ENCODE results near the gene PARD6G.

- no peak for TF ChIP-seq EZH2 (IDR thresholded peaks at IDR 0.05; ENCODE audit: borderline replicate concordance, control insufficient read depth, low read depth, low read length)
- no peak for TF ChIP-seq ZSCAN29 (IDR thresholded peaks at IDR 0.05)
- no peak for TF ChIP-seq MYC (IDR thresholded peaks at IDR 0.05; ENCODE audit: insufficient read depth, insufficient read length, insufficient replicate concordance, low read length, severe bottlenecking)
- TF ChIP-seq, protein P1, sequence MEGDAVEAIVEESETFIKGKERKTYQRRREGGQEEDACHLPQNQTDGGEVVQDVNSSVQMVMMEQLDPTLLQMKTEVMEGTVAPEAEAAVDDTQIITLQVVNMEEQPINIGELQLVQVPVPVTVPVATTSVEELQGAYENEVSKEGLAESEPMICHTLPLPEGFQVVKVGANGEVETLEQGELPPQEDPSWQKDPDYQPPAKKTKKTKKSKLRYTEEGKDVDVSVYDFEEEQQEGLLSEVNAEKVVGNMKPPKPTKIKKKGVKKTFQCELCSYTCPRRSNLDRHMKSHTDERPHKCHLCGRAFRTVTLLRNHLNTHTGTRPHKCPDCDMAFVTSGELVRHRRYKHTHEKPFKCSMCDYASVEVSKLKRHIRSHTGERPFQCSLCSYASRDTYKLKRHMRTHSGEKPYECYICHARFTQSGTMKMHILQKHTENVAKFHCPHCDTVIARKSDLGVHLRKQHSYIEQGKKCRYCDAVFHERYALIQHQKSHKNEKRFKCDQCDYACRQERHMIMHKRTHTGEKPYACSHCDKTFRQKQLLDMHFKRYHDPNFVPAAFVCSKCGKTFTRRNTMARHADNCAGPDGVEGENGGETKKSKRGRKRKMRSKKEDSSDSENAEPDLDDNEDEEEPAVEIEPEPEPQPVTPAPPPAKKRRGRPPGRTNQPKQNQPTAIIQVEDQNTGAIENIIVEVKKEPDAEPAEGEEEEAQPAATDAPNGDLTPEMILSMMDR (IDR thresholded peaks at IDR 0.05 in 2 of 3, conservative IDR thresholded peaks at IDR 0.05 in 1 of 3; ENCODE audit: control insufficient read depth in 2 of 3, extremely low read depth in 1 of 3, insufficient read depth in 1 of 3, low read depth in 3 of 3, low read length in 3 of 3): no peak
- no peak for TF ChIP-seq NR2F1 (conservative IDR thresholded peaks at IDR 0.05)
- TF ChIP-seq SMC3 (IDR thresholded peaks at IDR 0.05; ENCODE audit: borderline replicate concordance, low read length): no peak
- no peak for TF ChIP-seq CEBPZ (IDR thresholded peaks at IDR 0.05; ENCODE audit: low read depth, low read length)
- no peak for TF ChIP-seq USF1 (IDR thresholded peaks at IDR 0.05; ENCODE audit: borderline replicate concordance, extremely low read length, insufficient read depth, low read depth, low read length)
- TF ChIP-seq CREB1 (IDR thresholded peaks at IDR 0.05; ENCODE audit: low read depth): no peak
- TF ChIP-seq ZBTB11 (CRISPR knock-in tag; IDR thresholded peaks at IDR 0.05): no peak
- no peak for TF ChIP-seq PAX8 (IDR thresholded peaks at IDR 0.05)
- TF ChIP-seq ZNF207 (IDR thresholded peaks at IDR 0.05; ENCODE audit: borderline replicate concordance): no peak
- TF ChIP-seq CREM (IDR thresholded peaks at IDR 0.05; ENCODE audit: low read depth): no peak
Observed at GRCh38 chr18:80244167-80244566, 3.1 kb downstream of the PARD6G start.

Measured in GM12878 (cell line).